Mucosa of descending colon (tissue), 3 donors: ENCODE data around the gene LCMT2. TPM values are rescaled to one million over a fixed set of nuclear protein-coding genes. Genes with fewer than 3 reads are reported as not detected.
A peak's percentile ranks its signal among the peaks of the same experiment; 100 is the strongest.

Experiments
- ATAC-seq: fragments of 200-7000 bp; cut with Tn5 transposase; one replicate; pipeline ENCODE4 v1.9.1; 2020; ENCODE audit warnings: mild to moderate bottlenecking, moderate library complexity
- DNase-seq, 3 donors: peaks; one replicate each; pipeline ENCODE4 v3.0.0-alpha.2; 2020
- H3K36me3 ChIP-seq: fragments of 200-600 bp; one replicate; pipeline ENCODE4 v1.8.0; 2021; ENCODE audit warnings: low read depth, mild to moderate bottlenecking
- H3K4me1 ChIP-seq: fragments of 200-600 bp; one replicate; pipeline ENCODE4 v1.8.0; 2021; ENCODE audit warnings: low read depth, mild to moderate bottlenecking
- H3K4me3 ChIP-seq: fragments of 200-600 bp; one replicate; pipeline ENCODE4 v1.8.0; 2021; ENCODE audit warnings: mild to moderate bottlenecking
- H3K9me3 ChIP-seq: fragments of 200-600 bp; one replicate; pipeline ENCODE4 v1.8.0; 2021; ENCODE audit warnings: mild to moderate bottlenecking
- CTCF ChIP-seq: fragments of 200-600 bp; IDR thresholded peaks from one replicate; pipeline ENCODE4 v1.8.0; 2022; ENCODE audit warnings: antibody characterized with exemption, mild to moderate bottlenecking
- intact Hi-C, 2 donors: fragments of 100-400 bp; cut with DNase I in 1 of 2; cut with micrococcal nuclease in 1 of 2; formaldehyde crosslinking; loops; one replicate each; pipeline versions ENCODE4 v1.11.0 to v1.11.1; 2022; cut with DNase I, micrococcal nuclease
- total RNA-seq, 3 donors: library from RNA; stranded (reverse); fragmentation: NEBNext Ultra II Directional in 2 of 3; extraction: Animal tissue kit (Norgen Biotek cat#: 25700) in 2 of 3; gene quantifications; one replicate each; pipeline versions ENCODE4 v1.2.1 to v1.2.4, GENCODE V29; 2021 to 2023
- donor health status: DM: no; HTN: no; CAD: no; lungs with moderate emphysema.
- donor health status: DM: no; HTN: no; CAD: no.
- donor health status: DM: no; HTN: yes; CAD: no.

The LCMT2 gene
- total RNA-seq, 3 donors from 2014 or later: 5.0 to 5.4 (median 5.3) TPM

- no peak overlapping the region for H3K4me3 ChIP-seq
- no peaks in the 10 kb centered on the region for H3K9me3 ChIP-seq
- intact Hi-C loops: no loop called here
- DNase-seq (no peak), ATAC-seq (no peak)
- H3K4me1 ChIP-seq: no peaks in the 10 kb centered on the region
- H3K36me3 ChIP-seq: no peaks in the 10 kb centered on the region
- TF ChIP-seq CTCF: no peak
Observed at GRCh38 chr15:43317566-43318184, 12.7 kb downstream of the LCMT2 start.

GRCh38 chr15:43316971-43317346, 13.4 kb downstream of the LCMT2 start:
- DNase-seq: no peak
- intact Hi-C loops: no loop called here
- Histone ChIP-seq H3K4me3 (no peak overlapping the region), H3K4me1 (no peaks in the 10 kb centered on the region), H3K9me3 (no peaks in the 10 kb centered on the region), H3K36me3 (no peaks in the 10 kb centered on the region)
- ATAC-seq: no peak
- no peak for TF ChIP-seq CTCF

- Histone ChIP-seq H3K36me3 (no peaks in the 10 kb centered on the region), H3K4me3 (no peak overlapping the region), H3K4me1 (no peaks in the 10 kb centered on the region), H3K9me3 (no peaks in the 10 kb centered on the region)
- intact Hi-C loops: no loop called here
- no peak for TF ChIP-seq CTCF
- DNase-seq (peak in 1 of 3 donors; percentile 9), ATAC-seq (peak; percentile 9)
Observed at GRCh38 chr15:43316016-43316970, 14.1 kb downstream of the LCMT2 start.

GRCh38 chr15:43314171-43314570, 16.2 kb downstream of the LCMT2 start:
- peak; percentile 40 for ATAC-seq
- intact Hi-C loops: no loop called here
- Histone ChIP-seq H3K36me3 (no peaks in the 10 kb centered on the region), H3K4me3 (no peak overlapping the region), H3K9me3 (no peaks in the 10 kb centered on the region), H3K4me1 (no peaks in the 10 kb centered on the region)
- TF ChIP-seq CTCF: no peak
- no peak for DNase-seq

- TF ChIP-seq CTCF: no peak
- intact Hi-C loops: no loop called here
- Histone ChIP-seq H3K9me3 (no peaks in the 10 kb centered on the region), H3K36me3 (no peaks in the 10 kb centered on the region), H3K4me3 (no peak overlapping the region), H3K4me1 (no peaks in the 10 kb centered on the region)
- DNase-seq: no peak
- no peak for ATAC-seq
Observed at GRCh38 chr15:43312378-43312777, 18.0 kb downstream of the LCMT2 start.
